Testis (tissue), 2 donors: ENCODE measurements around the gene ZNF628.
"Not testable (repeated sequence)": the region's sequence is repeated elsewhere in the genome, so short reads cannot be mapped to it uniquely, and the experiment has no call there.

Experiments
- CTCF ChIP-seq, 3 experiments: fragments of 450-650 bp in 2 of 3; fragments of 200-600 bp in 1 of 3; sonication (generic) in 1 of 3; IDR thresholded peaks; one replicate each; pipeline ENCODE4 v1.5.1; 2016 to 2019; ENCODE audit warnings: antibody characterized with exemption in 3 of 3, mild to moderate bottlenecking in 2 of 3, moderate library complexity in 1 of 3
- POLR2A ChIP-seq: fragments of 450-650 bp; IDR thresholded peaks from one replicate; pipeline ENCODE4 v1.6.1; 2017; ENCODE audit warnings: antibody characterized with exemption, mild to moderate bottlenecking, moderate library complexity

- TF ChIP-seq POLR2A; CTCF (IDR thresholded peaks at IDR 0.05): not testable (repeated sequence)
Measured at GRCh38 chr19:55496820-55497219, 20.4 kb downstream of the ZNF628 start.
